ENCODE measurements around the gene CGNL1. TPM values are rescaled to one million over a fixed set of nuclear protein-coding genes. Genes with fewer than 3 reads are reported as not detected.

Gene CGNL1
- total RNA-seq, 1 donor from 2014 or later = 5.7 TPM

Small RNAs within 50 kb of the gene (small RNA-seq; reads per million reads assigned to genes)
- not detected for gene RNU6-844P

Other genes starting within 250 kb of the CGNL1 start
- 1.6 TPM for gene MYZAP, start 215.4 kb downstream of the CGNL1 start, total RNA-seq